Activated T-helper 1 cell treated with anti-CD3 and anti-CD28 coated beads, Interleukin-2, amount 50 U/mL, for 16 hours (primary cell): Measurements from ENCODE around the gene PAPSS1.

Experiments used
- DNase-seq, 2 donors: peaks; one replicate each; pipeline ENCODE4 v3.0.0-alpha.2; 2020; ENCODE audit warnings: low read depth in 1 of 2, low spot score in 1 of 2

The PAPSS1 gene

DNA sequence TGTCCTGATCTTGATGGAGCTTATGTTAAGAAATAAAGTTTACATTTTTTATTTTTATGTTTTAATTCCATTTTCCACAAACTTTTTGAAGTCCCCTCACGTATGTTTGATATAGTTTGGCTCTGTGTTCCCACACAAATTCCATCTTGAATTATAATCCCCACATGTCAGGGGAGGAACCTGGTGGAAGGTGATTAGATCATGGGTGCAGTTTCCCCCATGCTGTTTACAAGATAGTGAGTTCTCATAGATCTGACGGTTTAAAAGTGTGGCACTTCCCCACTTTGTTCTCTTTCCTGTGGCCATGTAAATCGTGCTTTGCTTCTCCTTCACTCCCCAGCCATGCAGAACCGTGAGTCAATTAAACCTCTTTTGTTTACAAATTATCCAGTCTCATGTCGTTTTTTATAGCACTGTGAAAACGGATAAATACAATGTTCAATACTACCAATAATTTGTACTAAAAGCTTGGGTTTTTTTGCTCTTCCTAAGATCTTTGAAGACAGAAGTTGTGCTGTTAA, 89.8 kb downstream of the PAPSS1 start:
- DNase-seq, result no peak

DNA sequence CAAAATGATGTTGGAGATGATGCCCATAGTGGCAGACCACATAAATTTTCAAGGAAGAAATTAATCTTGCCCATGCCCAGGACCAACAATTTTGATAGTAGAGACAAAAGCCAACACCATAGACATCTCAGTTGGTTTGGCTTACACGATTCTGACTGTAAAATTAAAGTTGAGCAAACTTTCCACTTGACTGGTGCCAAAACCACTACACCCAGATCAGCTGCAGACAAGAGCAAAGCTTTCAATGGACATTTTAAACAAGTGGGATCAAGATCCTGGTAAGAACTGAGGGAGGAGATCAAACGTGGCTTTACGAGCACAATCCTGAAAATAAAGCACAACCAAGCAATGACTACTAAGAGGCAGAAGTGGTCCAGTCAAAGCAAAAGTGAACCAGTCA, 90.7 kb downstream of the PAPSS1 start:
- no peak for DNase-seq

GRCh38 chr4:107625391-107625902, 94.6 kb downstream of the PAPSS1 start:
- DNase-seq, result no peak

DNA sequence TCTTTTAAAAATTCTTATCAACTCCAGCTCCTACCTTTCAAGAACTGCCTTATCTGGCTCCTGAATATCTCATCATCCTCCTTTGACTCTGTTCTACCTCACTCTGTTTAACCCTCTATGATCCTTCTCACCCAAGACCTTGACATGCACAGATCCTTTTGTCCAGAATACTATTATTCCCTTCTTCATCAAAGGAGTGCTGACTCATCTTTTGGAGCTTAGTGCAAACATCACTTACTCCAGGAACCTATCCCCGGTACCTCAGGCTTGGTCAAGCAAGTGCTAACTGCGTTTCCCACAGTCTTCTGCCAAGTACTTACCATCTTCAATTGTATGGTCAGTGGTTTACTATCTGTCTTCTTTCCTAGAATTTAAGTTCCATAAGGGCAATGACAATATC, 96.0 kb downstream of the PAPSS1 start:
- no peak for DNase-seq

GRCh38 chr4:107622006-107622405, 98.0 kb downstream of the PAPSS1 start:
- no peak for DNase-seq

- no peak for DNase-seq
Measured at GRCh38 chr4:107619731-107620130, 100.3 kb downstream of the PAPSS1 start.

- no peak for DNase-seq
Measured at GRCh38 chr4:107619066-107619465, 101.0 kb downstream of the PAPSS1 start.

GRCh38 chr4:107618656-107619055, 101.4 kb downstream of the PAPSS1 start:
- DNase-seq, result no peak

- DNase-seq, result no peak
Measured at GRCh38 chr4:107616838-107617389, 103.1 kb downstream of the PAPSS1 start.

DNA sequence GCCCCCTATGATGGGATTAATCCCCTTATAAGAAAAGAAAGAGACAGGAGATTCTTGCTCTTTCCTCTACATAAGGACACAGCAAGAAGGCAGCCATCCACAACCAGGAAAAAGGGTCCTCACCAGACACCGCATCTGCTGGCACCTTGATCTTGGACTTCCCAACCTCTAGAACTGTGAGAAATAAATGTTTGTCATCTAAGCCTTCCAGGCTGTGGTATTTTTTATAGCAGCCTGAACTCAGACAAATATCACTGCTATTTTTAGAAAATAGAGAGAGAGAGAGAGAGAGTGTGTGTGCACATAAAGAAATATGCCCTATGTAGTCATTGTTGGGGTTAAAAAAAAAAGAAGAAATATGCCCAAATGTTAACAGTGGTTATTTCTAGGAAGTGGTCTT, 104.2 kb downstream of the PAPSS1 start:
- DNase-seq, result no peak

GRCh38 chr4:107603430-107603829, 116.6 kb downstream of the PAPSS1 start:
- DNase-seq, result no peak

DNA sequence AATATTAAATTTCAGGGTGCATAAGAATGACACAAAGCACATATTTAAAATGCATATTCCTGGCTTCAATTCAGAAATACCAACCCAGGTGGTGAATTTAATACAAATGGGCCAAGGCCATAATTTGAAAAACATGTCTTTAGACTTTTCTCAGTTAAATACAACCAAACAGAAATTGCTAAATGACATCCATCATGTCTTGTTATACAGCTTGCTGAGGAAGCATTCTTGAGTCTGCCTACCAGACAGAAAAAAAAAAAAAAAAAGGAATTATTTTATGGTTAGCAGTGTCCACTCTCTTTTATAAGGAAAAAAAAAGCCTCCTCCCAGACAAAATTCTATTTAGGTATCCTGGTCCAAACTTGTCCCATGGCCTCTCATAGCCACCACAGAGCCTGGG, 119.1 kb downstream of the PAPSS1 start:
- DNase-seq, result no peak

- no peak for DNase-seq
Measured at GRCh38 chr4:107600436-107600835, 119.6 kb downstream of the PAPSS1 start.

DNA sequence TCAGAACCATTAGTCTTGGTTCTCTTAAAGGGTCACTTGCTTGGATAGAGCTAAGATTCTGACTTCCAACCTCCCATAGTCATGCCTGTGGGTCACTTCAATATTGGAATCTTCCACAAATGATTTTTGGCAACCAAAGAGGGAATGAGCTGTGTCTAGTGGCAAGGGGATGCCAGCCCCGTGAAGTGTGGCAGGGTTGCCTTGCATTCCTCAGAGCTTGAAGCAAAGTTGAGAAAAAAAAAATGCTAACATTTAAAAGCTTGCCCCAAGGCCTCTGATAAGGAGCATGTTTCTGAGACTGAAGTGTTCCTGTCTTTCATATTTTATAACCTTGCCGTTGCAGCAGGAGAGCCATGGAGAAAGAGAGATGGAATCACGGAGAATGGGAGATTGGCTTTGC, 120.2 kb downstream of the PAPSS1 start:
- no peak for DNase-seq

GRCh38 chr4:107593230-107593629, 126.8 kb downstream of the PAPSS1 start:
- DNase-seq, result no peak

DNA sequence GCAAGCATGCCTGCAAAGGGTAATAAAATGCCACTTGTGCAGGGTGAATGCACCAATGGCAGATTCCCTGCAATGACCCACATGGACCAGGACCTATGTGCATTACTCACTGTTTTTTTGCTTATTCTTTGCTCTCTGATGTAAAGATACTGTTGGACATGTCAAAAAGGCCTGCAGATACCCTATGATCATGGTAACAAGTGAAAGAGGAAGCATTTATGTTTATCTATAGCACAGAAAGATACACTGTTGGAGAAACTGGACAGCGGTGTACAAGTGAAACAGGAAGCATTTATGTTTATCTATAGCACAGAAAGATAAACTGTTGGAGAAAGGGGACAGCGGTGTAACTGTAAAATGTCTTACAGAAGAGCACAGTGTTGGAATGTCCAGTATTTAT, 127.5 kb downstream of the PAPSS1 start:
- DNase-seq, result no peak

GRCh38 chr4:107589269-107589668, 130.8 kb downstream of the PAPSS1 start:
- no peak for DNase-seq

DNA sequence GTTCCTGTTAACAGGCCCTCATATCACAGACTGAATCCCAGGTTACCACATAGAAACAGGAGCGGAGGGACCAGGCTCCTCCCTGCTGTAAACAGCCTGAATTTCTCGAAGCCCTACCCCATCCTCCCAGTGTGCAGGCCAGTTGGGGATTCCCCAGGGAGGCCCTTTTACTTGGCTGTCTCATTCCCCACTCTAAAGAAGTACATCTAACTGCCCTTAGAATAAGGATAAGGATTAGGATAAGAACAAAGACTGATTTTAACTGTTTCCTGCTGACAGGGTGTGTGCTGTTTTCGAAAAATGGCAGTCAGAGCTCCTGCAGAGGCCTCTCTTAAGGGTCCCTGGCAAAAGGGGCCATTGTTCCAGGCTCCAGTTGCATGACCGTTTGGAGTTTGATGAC, 133.7 kb downstream of the PAPSS1 start:
- DNase-seq, result no peak

DNA sequence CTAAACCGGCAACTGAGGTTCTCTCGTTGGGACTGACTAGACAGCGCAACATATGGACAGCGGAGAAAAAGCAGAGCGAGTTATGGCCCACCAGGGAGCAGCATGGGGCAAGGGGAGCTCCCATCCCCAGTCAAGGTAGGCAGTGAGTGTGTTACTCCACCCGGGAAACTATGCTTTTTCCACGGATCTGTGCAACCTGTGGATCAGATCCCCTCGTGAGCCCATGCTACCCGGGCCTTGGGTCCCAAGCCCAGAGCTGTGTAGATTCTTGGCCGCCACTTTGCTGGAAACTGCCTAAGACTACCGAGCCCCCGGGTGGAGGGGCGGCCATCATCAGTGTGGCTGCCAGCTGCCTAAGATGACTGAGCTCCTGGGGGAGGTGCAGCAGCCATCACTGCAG, 140.9 kb downstream of the PAPSS1 start:
- no peak for DNase-seq

DNA sequence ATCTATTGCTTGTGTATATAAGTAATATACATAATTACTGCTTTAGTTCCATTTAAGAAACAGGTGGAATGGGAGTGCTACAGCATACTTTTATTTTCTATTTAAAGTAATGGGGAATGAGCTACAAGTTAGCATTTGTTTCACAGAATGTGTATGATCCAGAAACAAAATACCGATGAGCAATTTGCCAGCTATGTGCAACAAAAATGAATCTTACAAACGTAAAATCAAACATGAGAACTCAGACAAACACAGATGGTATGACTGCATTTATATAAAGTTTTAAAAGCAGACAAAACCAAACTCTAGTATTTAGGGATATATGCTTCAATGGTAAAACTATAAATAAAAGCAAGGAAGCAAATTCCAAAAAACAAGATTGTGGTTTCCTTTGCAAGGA, 141.7 kb downstream of the PAPSS1 start:
- DNase-seq, result no peak

DNA sequence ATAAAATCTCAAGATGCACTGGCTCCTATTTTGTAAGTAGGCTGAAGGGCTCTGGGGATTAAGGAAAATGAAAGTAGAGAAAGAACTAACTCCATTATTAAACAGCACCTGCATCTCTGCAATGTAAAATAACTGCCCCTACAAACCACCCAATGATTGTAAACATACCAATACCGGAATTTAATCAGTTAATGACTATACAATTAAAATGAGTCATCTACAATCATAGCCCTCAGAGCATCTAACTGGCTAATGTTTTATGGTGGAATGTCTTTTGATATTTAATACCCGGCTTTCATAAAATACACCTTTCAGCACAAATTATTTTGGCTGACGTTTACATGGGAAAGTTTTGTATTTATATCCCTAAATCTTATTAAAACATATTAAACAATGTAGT, 142.3 kb downstream of the PAPSS1 start:
- DNase-seq, result no peak

DNA sequence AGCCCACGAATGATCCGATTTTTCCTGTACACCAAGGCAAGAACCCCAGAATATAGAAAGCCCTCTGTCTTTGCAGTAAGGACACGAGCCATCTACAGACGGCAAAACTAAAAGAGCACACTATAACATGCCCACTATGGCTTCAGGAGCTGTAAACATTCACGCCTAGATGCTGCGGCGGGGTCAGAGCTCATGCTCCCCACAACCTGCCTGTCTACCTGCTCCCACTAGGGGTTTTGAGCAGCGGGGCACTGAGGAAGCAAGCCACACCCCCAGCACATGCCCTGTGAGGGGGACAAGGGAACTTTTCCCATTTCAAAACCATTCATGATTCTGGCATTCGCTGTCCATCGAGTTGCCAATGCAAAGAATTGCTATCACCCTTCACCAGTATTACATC, 144.8 kb downstream of the PAPSS1 start:
- DNase-seq, result no peak

GRCh38 chr4:107572281-107572680, 147.8 kb downstream of the PAPSS1 start:
- DNase-seq, result no peak
